Transverse colon (tissue), 4 donors: ENCODE data around the gene SEMA3G.

Experiments
- CTCF ChIP-seq, 5 experiments: fragments of 200-600 bp in 3 of 5; fragments of 450-650 bp in 2 of 5; sonication (generic) in 3 of 5; IDR thresholded peaks; 1 replicate in 2 of 5; 2 replicates in 3 of 5; pipeline ENCODE4 v1.5.1; 2016 to 2017; ENCODE audit warnings: antibody characterized with exemption in 5 of 5, inconsistent platforms in 3 of 5, mild to moderate bottlenecking in 2 of 5, moderate library complexity in 1 of 5
- EP300 ChIP-seq: sonication (generic); formaldehyde crosslinking; IDR thresholded peaks from one replicate; pipeline ENCODE4 v1.6.1; 2017; ENCODE audit warnings: antibody characterized with exemption, low read depth
- POLR2A ChIP-seq: fragments of 450-650 bp; IDR thresholded peaks from one replicate; pipeline ENCODE4 v1.6.1; 2016; ENCODE audit warnings: antibody characterized with exemption, mild to moderate bottlenecking, moderate library complexity
- POLR2AphosphoS5 ChIP-seq, 3 donors: sonication (generic); formaldehyde crosslinking; IDR thresholded peaks; one replicate each; pipeline ENCODE4 v1.6.1; 2016; ENCODE audit warnings: antibody characterized with exemption in 3 of 3

DNA sequence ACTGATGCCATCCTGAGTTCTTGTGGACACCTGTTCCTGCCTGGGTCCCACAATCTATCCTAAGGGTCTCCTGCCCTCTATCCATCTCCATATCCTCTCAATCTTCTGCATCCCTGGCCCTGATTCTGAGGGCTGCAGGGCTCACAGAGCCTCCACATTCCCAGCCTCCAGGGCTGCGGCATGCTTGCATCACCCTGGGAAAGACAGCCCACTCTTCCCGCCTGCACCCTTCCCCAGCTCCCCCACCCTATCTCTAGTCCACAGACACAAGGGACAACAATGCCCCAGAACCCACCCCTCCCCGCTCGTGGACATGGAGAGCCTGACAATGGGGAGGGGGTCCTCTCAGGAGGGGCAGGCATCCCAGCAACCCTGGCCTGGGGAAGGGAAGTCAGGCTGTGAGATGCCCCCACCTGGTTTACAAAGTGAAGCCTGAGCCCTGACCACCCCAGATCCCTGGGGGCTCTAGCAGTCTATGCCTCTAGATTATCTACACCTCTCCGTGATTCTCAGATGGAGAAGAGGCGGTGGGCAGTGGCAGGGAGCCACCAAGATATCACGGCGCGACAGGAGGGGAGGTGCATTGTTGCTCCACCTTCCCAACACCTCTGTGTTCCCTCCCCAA lies 10.3 kb downstream of the SEMA3G start:
- TF ChIP-seq CTCF (IDR thresholded peaks at IDR 0.05), result no peak
- no peak for TF ChIP-seq POLR2A
- no peak for TF ChIP-seq EP300
- no peak for TF ChIP-seq POLR2AphosphoS5 (IDR thresholded peaks at IDR 0.05)
